Measurements from ENCODE around the gene MARCHF6.

DNA sequence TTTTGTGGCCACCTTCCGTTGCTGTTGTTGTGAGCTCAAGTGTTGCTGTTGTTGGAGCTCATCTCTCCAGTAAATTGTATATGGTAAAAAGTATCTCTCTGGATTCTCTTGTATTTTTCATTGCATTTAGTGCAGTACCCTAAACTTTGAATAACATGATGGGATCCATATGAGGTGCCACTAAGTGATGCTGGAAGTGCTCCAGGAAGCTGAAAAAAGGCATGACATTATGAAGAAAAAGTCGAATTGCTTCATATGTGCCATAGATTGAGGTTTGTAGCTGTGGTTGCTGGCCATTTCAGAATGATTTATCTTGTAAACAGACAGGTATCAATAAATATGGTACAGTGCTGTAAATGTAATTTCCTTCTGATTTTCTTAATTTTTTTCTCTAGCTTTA, 5.5 kb downstream of the MARCHF6 start:
- TF ChIP-seq CTCF (IDR thresholded peaks at IDR 0.05), result no peak
- TF ChIP-seq POLR2AphosphoS5 (IDR thresholded peaks at IDR 0.05), result no peak
- TF ChIP-seq POLR2A (IDR thresholded peaks at IDR 0.05; ENCODE audit: low read depth), result no peak
